Gastroesophageal sphincter (tissue), 4 donors: ENCODE measurements around the gene LTO1. TPM values are rescaled to one million over a fixed set of nuclear protein-coding genes. Genes with fewer than 3 reads are reported as not detected.

ENCODE experiments used
- ATAC-seq: fragments of 150-250 bp; one replicate; pipeline ENCODE4 v1.9.1; 2016; ENCODE audit warnings: mild to moderate bottlenecking, moderate library complexity
- H3K27ac ChIP-seq, 4 donors: fragments of 200-600 bp; sonication (generic) in 3 of 4; 1 replicate in 3 of 4; 2 replicates in 1 of 4; pipeline ENCODE4 v1.5.1; 2016 to 2019
- H3K27me3 ChIP-seq: fragments of 200-600 bp; sonication (generic); one replicate; pipeline ENCODE4 v1.5.1; 2019
- H3K36me3 ChIP-seq, 2 donors: fragments of 200-600 bp; sonication (generic); one replicate each; pipeline ENCODE4 v1.5.1; 2019; ENCODE audit warnings: control low read depth in 1 of 2
- H3K4me1 ChIP-seq, 3 donors: fragments of 200-600 bp; sonication (generic); 1 replicate in 2 of 3; 2 replicates in 1 of 3; pipeline ENCODE4 v1.5.1; 2016 to 2019; ENCODE audit warnings: control low read depth in 2 of 3
- H3K4me3 ChIP-seq, 2 donors: fragments of 200-600 bp; sonication (generic); one replicate each; pipeline ENCODE4 v1.5.1; 2019; ENCODE audit warnings: mild to moderate bottlenecking in 1 of 2, moderate library complexity in 1 of 2
- H3K9me3 ChIP-seq, 3 donors: fragments of 200-600 bp; sonication (generic); one replicate each; pipeline ENCODE4 v1.5.1; 2017 to 2019; ENCODE audit warnings: control low read depth in 2 of 3
- EP300 ChIP-seq: sonication (generic); formaldehyde crosslinking; IDR thresholded peaks from one replicate; pipeline ENCODE4 v1.6.1; 2017; ENCODE audit warnings: antibody characterized with exemption, mild to moderate bottlenecking
- POLR2A ChIP-seq, 2 donors: fragments of 450-650 bp; IDR thresholded peaks; one replicate each; pipeline ENCODE4 v1.6.1; 2017; ENCODE audit warnings: antibody characterized with exemption in 2 of 2, mild to moderate bottlenecking in 2 of 2, moderate library complexity in 1 of 2
- POLR2AphosphoS5 ChIP-seq: sonication (generic); formaldehyde crosslinking; IDR thresholded peaks from one replicate; pipeline ENCODE4 v1.6.1; 2017; ENCODE audit warnings: antibody characterized with exemption
- WGBS, 2 donors: methylation state at CpG; one replicate each; pipeline ENCODE4 v1.1.5; 2018; ENCODE audit warnings: low coverage in 1 of 2; 5-methylcytosine and 5-hydroxymethylcytosine counted together
- total RNA-seq, 4 donors: library from RNA; depleted of rRNA; stranded (reverse); fragments of >200 nt; gene quantifications; one replicate each; pipeline ENCODE4 v1.1.0, GENCODE V29; 2016
- TF ChIP-seq, protein P1 (sequence below), 4 experiments: fragments of 200-600 bp in 2 of 4; fragments of 450-650 bp in 2 of 4; sonication (generic) in 1 of 4; IDR thresholded peaks; one replicate each; pipeline ENCODE4 v1.5.1; 2017 to 2019; ENCODE audit warnings: antibody characterized with exemption in 4 of 4, mild to moderate bottlenecking in 2 of 4, moderate library complexity in 2 of 4

The LTO1 gene
- total RNA-seq, 4 donors from 2014 or later: 13.7 to 34.4 (median 18.0) TPM

DNA sequence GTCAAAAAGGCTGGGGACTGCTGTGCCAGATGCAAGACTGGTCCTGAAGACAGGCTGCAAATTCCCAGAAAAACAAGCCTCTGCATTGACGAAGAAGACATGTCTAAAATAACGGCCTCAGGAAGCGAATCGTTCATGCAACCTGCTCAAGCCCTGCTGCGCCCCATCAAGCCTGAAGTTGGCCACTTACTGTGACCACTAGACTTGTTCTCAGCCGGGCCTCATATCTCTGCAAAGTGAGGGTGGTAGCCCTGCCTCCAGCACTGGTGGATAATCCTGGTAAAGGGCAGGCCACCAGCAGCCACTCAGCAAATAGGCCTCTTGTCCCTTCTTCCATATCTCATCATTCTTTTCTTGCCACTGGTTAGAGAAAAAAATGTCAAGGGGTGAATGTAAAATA, 11.8 kb downstream of the LTO1 start:
- Histone ChIP-seq H3K27me3 (no peaks in the 10 kb centered on the region), H3K4me3 (no peak overlapping the region), H3K9me3 (no peaks in the 10 kb centered on the region), H3K27ac (no peak overlapping the region), H3K36me3 (peaks cover 0 to 70% of the 10 kb centered on the region in 2 donors), H3K4me1 (no peaks in the 10 kb centered on the region)
- WGBS, 2 donors: 88 to 95% methylated on average over 5 to 6 of the region's 6 CpGs
- TF ChIP-seq, protein P1, sequence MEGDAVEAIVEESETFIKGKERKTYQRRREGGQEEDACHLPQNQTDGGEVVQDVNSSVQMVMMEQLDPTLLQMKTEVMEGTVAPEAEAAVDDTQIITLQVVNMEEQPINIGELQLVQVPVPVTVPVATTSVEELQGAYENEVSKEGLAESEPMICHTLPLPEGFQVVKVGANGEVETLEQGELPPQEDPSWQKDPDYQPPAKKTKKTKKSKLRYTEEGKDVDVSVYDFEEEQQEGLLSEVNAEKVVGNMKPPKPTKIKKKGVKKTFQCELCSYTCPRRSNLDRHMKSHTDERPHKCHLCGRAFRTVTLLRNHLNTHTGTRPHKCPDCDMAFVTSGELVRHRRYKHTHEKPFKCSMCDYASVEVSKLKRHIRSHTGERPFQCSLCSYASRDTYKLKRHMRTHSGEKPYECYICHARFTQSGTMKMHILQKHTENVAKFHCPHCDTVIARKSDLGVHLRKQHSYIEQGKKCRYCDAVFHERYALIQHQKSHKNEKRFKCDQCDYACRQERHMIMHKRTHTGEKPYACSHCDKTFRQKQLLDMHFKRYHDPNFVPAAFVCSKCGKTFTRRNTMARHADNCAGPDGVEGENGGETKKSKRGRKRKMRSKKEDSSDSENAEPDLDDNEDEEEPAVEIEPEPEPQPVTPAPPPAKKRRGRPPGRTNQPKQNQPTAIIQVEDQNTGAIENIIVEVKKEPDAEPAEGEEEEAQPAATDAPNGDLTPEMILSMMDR (IDR thresholded peaks at IDR 0.05): no peak
- TF ChIP-seq POLR2AphosphoS5: no peak
- no peak for TF ChIP-seq EP300
- no peak for ATAC-seq

DNA sequence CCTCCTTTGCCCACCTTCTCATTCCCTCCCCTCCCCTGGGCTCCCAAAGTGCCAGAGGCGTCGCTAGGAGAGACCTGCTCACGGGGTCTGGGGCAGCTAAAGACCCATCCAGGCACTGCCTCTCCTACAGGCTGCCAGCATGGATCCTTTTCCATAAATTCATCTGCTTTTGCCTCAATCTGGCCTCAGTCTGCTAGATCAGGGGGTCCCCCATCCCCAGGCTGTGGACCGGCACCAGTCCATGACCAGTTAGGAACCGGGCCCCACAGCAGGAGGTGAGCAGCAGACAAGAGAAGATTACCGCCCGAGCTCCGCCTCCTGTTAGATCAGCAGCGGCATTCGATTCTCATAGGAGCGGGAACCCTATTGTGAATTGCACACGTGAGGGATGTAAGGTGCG, 12.3 kb downstream of the LTO1 start:
- H3K27me3 ChIP-seq: no peaks in the 10 kb centered on the region
- ATAC-seq: no peak
- WGBS, 2 donors: 84% methylated on average over 5 of the region's 13 CpGs; no CpG with 5 or more reads in 1 of the 2 donors
- no peak overlapping the region for H3K27ac ChIP-seq
- TF ChIP-seq POLR2AphosphoS5: no peak
- TF ChIP-seq, protein P1 (IDR thresholded peaks at IDR 0.05): no peak
- TF ChIP-seq EP300: no peak
- TF ChIP-seq POLR2A (IDR thresholded peaks at IDR 0.05): no peak
- no peak overlapping the region for H3K4me3 ChIP-seq
- H3K4me1 ChIP-seq: peaks cover 0 to 3% (median 0%) of the 10 kb centered on the region in 3 donors
- H3K36me3 ChIP-seq: peaks cover 0 to 65% of the 10 kb centered on the region in 2 donors
- H3K9me3 ChIP-seq: no peaks in the 10 kb centered on the region

DNA sequence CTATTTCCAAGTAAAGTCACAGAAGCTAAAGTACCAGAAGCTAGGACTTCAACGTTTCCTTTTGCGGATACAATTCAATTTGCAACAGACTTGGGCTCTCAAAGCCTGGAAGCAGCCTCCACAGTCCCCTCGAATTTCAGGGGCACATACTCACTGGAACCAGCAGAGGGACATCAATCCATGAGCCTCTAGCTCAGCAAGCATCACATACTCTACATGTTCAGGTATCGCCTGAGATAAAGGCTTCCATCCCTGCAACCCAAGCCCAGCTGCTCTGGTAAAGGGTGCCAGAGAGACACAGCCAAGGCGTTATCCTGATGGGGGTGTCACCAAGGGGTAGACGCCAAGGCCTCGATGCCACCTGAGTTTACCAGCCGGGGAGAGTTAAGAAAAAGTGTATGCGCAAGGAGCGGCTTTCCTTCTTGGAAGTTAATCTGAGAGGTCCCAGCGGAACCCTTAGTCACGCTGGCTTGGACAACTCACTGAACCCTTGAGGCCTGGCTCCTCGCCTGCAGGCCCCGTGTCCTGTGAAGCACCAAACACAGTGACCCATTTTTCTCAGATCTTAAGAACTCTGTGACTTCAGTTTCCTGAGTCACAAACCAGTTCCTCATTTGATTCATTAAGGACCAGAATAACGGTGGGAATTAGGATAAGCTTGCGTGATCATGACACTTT, 13.0 kb downstream of the LTO1 start:
- no peaks in the 10 kb centered on the region for H3K9me3 ChIP-seq
- H3K27me3 ChIP-seq: no peaks in the 10 kb centered on the region
- H3K36me3 ChIP-seq: peaks cover 0 to 59% of the 10 kb centered on the region in 2 donors
- H3K27ac ChIP-seq: no peak overlapping the region
- H3K4me3 ChIP-seq: no peak overlapping the region
- peaks cover 0 to 4% (median 0%) of the 10 kb centered on the region in 3 donors for H3K4me1 ChIP-seq
- no peak for ATAC-seq
- no peak for TF ChIP-seq EP300
- no peak for TF ChIP-seq POLR2AphosphoS5
- no peak for TF ChIP-seq POLR2A (IDR thresholded peaks at IDR 0.05)
- TF ChIP-seq, protein P1 (IDR thresholded peaks at IDR 0.05): no peak
- WGBS, 2 donors: 61 to 85% methylated on average over 5 to 6 of the region's 16 CpGs

DNA sequence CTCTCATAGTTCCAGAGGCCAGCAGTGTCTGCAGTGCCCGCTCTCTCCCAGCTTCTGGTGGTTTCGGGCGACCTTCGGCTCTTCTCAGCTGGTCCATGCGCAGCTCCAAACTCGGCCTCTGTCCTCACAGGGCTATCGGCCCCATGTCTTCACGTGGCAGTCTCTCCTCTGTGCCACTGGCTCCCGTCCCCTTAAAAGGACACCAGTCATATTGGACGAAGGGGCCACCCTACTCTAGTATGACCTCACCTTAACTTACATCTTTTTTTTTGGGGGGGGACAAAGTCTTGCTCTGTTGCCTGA, 13.8 kb downstream of the LTO1 start:
- H3K27me3 ChIP-seq: no peaks in the 10 kb centered on the region
- no peaks in the 10 kb centered on the region for H3K9me3 ChIP-seq
- peaks cover 0 to 51% of the 10 kb centered on the region in 2 donors for H3K36me3 ChIP-seq
- ATAC-seq: no peak
- no peak for TF ChIP-seq EP300
- no peak for TF ChIP-seq POLR2AphosphoS5
- TF ChIP-seq, protein P1 (IDR thresholded peaks at IDR 0.05): no peak
- 75 to 82% methylated on average over 9 to 10 of the region's 10 CpGs for WGBS, 2 donors
- no peak overlapping the region for H3K4me3 ChIP-seq
- no peak overlapping the region for H3K27ac ChIP-seq
- H3K4me1 ChIP-seq: peaks cover 0 to 4% (median 0%) of the 10 kb centered on the region in 3 donors

DNA sequence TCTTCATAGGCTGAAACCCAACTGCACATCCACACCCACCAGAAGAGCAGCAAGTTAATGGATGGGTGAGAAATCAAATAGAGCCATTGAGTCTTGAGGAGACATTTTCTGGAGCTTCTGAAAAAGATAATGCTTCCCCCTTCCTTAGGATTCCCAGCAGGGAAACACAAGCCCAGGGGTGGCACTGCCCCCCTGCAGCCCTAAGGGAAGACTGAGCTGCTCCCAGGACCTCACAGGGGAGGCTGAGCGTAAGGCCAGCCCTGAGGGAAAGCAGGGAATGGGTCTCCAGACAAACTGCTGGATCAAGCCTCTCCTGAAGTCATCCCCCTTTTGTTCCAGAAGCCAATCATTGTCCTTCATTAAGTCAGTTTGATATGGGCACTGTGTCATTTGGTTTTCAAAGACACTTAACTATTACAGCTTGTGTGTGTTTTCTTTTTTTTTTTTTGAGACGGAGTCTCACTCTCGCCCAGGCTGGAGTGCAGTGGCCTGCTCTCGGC, 15.1 kb downstream of the LTO1 start:
- H3K4me3 ChIP-seq: no peak overlapping the region
- H3K4me1 ChIP-seq: peaks cover 0 to 4% (median 0%) of the 10 kb centered on the region in 3 donors
- no peaks in the 10 kb centered on the region for H3K9me3 ChIP-seq
- TF ChIP-seq, protein P1 (IDR thresholded peaks at IDR 0.05): no peak
- TF ChIP-seq EP300 (no peak), POLR2A (IDR thresholded peaks at IDR 0.05) (no peak), POLR2AphosphoS5 (no peak)
- peaks cover 0 to 38% of the 10 kb centered on the region in 2 donors for H3K36me3 ChIP-seq
- no peak overlapping the region for H3K27ac ChIP-seq
- no peaks in the 10 kb centered on the region for H3K27me3 ChIP-seq
- ATAC-seq: no peak
- WGBS, 2 donors: 93% methylated on average over 3 of the region's 4 CpGs; no CpG with 5 or more reads in 1 of the 2 donors
